ENCODE data around the gene MEGF11.

Gene MEGF11

GRCh38 chr15:66078929-66079275 lies 174.6 kb downstream of the MEGF11 start:
- DNase-seq: no peak

- DNase-seq: no peak
These were observed 175.2 kb downstream of the MEGF11 start for GRCh38 chr15:66078196-66078928.

GRCh38 chr15:66077320-66077663 lies 176.3 kb downstream of the MEGF11 start:
- no peak for DNase-seq

- DNase-seq: no peak
These were observed 176.8 kb downstream of the MEGF11 start for GRCh38 chr15:66076591-66077319.

GRCh38 chr15:66075947-66076346 lies 177.6 kb downstream of the MEGF11 start:
- DNase-seq: no peak

- DNase-seq: no peak
These were observed 180.8 kb downstream of the MEGF11 start for GRCh38 chr15:66072616-66073361.

GRCh38 chr15:66071921-66072295 lies 181.6 kb downstream of the MEGF11 start:
- no peak for DNase-seq

GRCh38 chr15:66071160-66071920 lies 182.2 kb downstream of the MEGF11 start:
- no peak for DNase-seq

GRCh38 chr15:66070220-66070934 lies 183.2 kb downstream of the MEGF11 start:
- no peak for DNase-seq

- DNase-seq: no peak
These were observed 183.8 kb downstream of the MEGF11 start for GRCh38 chr15:66069751-66070150.

GRCh38 chr15:66068801-66069200 lies 184.7 kb downstream of the MEGF11 start:
- no peak for DNase-seq

GRCh38 chr15:66067687-66068086 lies 185.9 kb downstream of the MEGF11 start:
- no peak for DNase-seq

GRCh38 chr15:66066481-66066880 lies 187.1 kb downstream of the MEGF11 start:
- no peak for DNase-seq

GRCh38 chr15:66066005-66066404 lies 187.5 kb downstream of the MEGF11 start:
- DNase-seq: no peak

- DNase-seq: no peak
These were observed 188.2 kb downstream of the MEGF11 start for GRCh38 chr15:66065325-66065724.

- DNase-seq: no peak
These were observed 190.4 kb downstream of the MEGF11 start for GRCh38 chr15:66063147-66063546.

- no peak for DNase-seq
These were observed 196.5 kb downstream of the MEGF11 start for GRCh38 chr15:66057089-66057488.

GRCh38 chr15:66053991-66054390 lies 199.6 kb downstream of the MEGF11 start:
- DNase-seq: no peak

- no peak for DNase-seq
These were observed 201.7 kb downstream of the MEGF11 start for GRCh38 chr15:66051833-66052232.

- DNase-seq: no peak
These were observed 203.3 kb downstream of the MEGF11 start for GRCh38 chr15:66050264-66050663.

GRCh38 chr15:66049353-66049752 lies 204.2 kb downstream of the MEGF11 start:
- no peak for DNase-seq

GRCh38 chr15:66047321-66048024 lies 206.1 kb downstream of the MEGF11 start:
- DNase-seq: no peak
